ENCODE data around the gene SHE. TPM values are rescaled to one million over a fixed set of nuclear protein-coding genes. Genes with fewer than 3 reads are reported as not detected.

SHE gene
- total RNA-seq, 1 experiment from 2014 or later, result 0.79 TPM

- Mint-ChIP-seq H3K36me3 (peaks cover 42% of the 10 kb centered on the region), H3K27me3 (ENCODE audit: low read depth) (no peaks in the 10 kb centered on the region), H3K27ac (no peak overlapping the region), H3K4me3 (no peak overlapping the region), H3K4me1 (no peaks in the 10 kb centered on the region; the same call in 1 of the 2 replicates), H3K9me3 (no peaks in the 10 kb centered on the region)
- DNase-seq (ENCODE audit: low spot score) (no peak), ATAC-seq (no peak)
- ChIA-PET POLR2A (no interaction called here), CTCF (no interaction called here)
- no peak for TF ChIP-seq ZNF317 (CRISPR knock-in tag; IDR thresholded peaks at IDR 0.05; ENCODE audit: borderline replicate concordance, low read depth)
- TF ChIP-seq FOXJ3 (CRISPR knock-in tag; IDR thresholded peaks at IDR 0.05; ENCODE audit: borderline replicate concordance), result no peak
- TF ChIP-seq ZNF423 (CRISPR knock-in tag; IDR thresholded peaks at IDR 0.05), result no peak
- TF ChIP-seq ZNF396 (CRISPR knock-in tag; IDR thresholded peaks at IDR 0.05; ENCODE audit: borderline replicate concordance), result no peak
These were observed 45.8 kb upstream of the SHE start for GRCh38 chr1:154548028-154548427.

GRCh38 chr1:154547105-154547732 is 45.0 kb upstream of the SHE start:
- H3K4me1 Mint-ChIP-seq, result no peaks in the 10 kb centered on the region; the same call in 1 of the 2 replicates
- no peak overlapping the region for H3K4me3 Mint-ChIP-seq
- ChIA-PET CTCF (interaction anchor here (0.6 to 3.0 kb wide), 103 partner anchors 8 to 685 kb away, joined by 3 to 189 read pairs (median 4); partner anchors contain the start of genes ADAM15, CHRNB2, IL6R and KCNN3), POLR2A (interaction anchor here (0.6 to 1.5 kb wide), 3 partner anchors 20 to 67 kb away, joined by 3 to 5 read pairs (median 3); partner anchors contain the start of gene CHRNB2)
- peaks cover 34% of the 10 kb centered on the region for H3K36me3 Mint-ChIP-seq
- TF ChIP-seq ERG (CRISPR knock-in tag; IDR thresholded peaks at IDR 0.05), result no peak
- H3K9me3 Mint-ChIP-seq, result no peaks in the 10 kb centered on the region
- no peaks in the 10 kb centered on the region for H3K27me3 Mint-ChIP-seq (ENCODE audit: low read depth)
- no peak overlapping the region; the same call in 1 of the 2 replicates for H3K27ac Mint-ChIP-seq
- DNase-seq (ENCODE audit: low spot score) (no peak), ATAC-seq (no peak)

GRCh38 chr1:154546264-154547063 is 44.3 kb upstream of the SHE start:
- Mint-ChIP-seq H3K4me1 (no peaks in the 10 kb centered on the region; the same call in 1 of the 2 replicates), H3K27ac (0 out of 2 replicates have a peak overlapping the region, but pooled peaks have one; percentile 36), H3K9me3 (no peaks in the 10 kb centered on the region), H3K4me3 (no peak overlapping the region), H3K36me3 (peaks cover 26% of the 10 kb centered on the region), H3K27me3 (ENCODE audit: low read depth) (no peaks in the 10 kb centered on the region)
- DNase-seq (ENCODE audit: low spot score) (peak; percentile 82), ATAC-seq (peak; percentile 97)
- ChIA-PET POLR2A (interaction anchor here (0.6 to 1.5 kb wide), 3 partner anchors 21 to 67 kb away, joined by 3 to 5 read pairs (median 3); partner anchors contain the start of gene CHRNB2), CTCF (interaction anchor here (0.6 to 3.0 kb wide), 103 partner anchors 9 to 684 kb away, joined by 3 to 189 read pairs (median 4); partner anchors contain the start of genes ADAM15, CHRNB2, IL6R and KCNN3)
- TF ChIP-seq CTCF (IDR thresholded peaks at IDR 0.05) (peak; percentile 84), HMGA2 (CRISPR knock-in tag; IDR thresholded peaks at IDR 0.05) (peak; percentile 99), NFYB (CRISPR knock-in tag; conservative IDR thresholded peaks at IDR 0.05; ENCODE audit: low read depth) (no peak)

- H3K27me3 Mint-ChIP-seq (ENCODE audit: low read depth), result no peaks in the 10 kb centered on the region; the same call in none of the 2 replicates
- H3K27ac Mint-ChIP-seq, result no peak overlapping the region
- ATAC-seq, result no peak; the same call in 1 of the 2 replicates
- no peaks in the 10 kb centered on the region for H3K36me3 Mint-ChIP-seq
- ChIA-PET POLR2A (no interaction called here), CTCF (interaction anchor here (0.9 to 1.8 kb wide), 2 partner anchors 60 to 61 kb away, joined by 4 to 9 read pairs; no protein-coding TSS in a partner anchor)
- no peaks in the 10 kb centered on the region for H3K9me3 Mint-ChIP-seq
- peaks cover 4% of the 10 kb centered on the region for H3K4me1 Mint-ChIP-seq
- H3K4me3 Mint-ChIP-seq, result no peak overlapping the region
- no peak for DNase-seq (ENCODE audit: low spot score)
- TF ChIP-seq NR2C2 (CRISPR knock-in tag; IDR thresholded peaks at IDR 0.05), result no peak
- no peak for TF ChIP-seq SP1 (CRISPR knock-in tag; conservative IDR thresholded peaks at IDR 0.05)
- TF ChIP-seq TP53 (CRISPR knock-in tag; IDR thresholded peaks at IDR 0.05), result no peak
- no peak for TF ChIP-seq NFYB (CRISPR knock-in tag; conservative IDR thresholded peaks at IDR 0.05; ENCODE audit: low read depth)
- no peak for TF ChIP-seq MXD4 (CRISPR knock-in tag; IDR thresholded peaks at IDR 0.05; ENCODE audit: borderline replicate concordance)
- TF ChIP-seq HMGA2 (CRISPR knock-in tag; IDR thresholded peaks at IDR 0.05), result no peak
- TF ChIP-seq ELF4 (CRISPR knock-in tag; IDR thresholded peaks at IDR 0.05; ENCODE audit: low read depth), result no peak
- TF ChIP-seq CTCF (IDR thresholded peaks at IDR 0.05), result no peak
- no peak for TF ChIP-seq ZNF423 (CRISPR knock-in tag; IDR thresholded peaks at IDR 0.05)
- no peak for TF ChIP-seq EMX1 (CRISPR knock-in tag; IDR thresholded peaks at IDR 0.05)
- TF ChIP-seq CDX4 (CRISPR knock-in tag; IDR thresholded peaks at IDR 0.05; ENCODE audit: borderline replicate concordance), result no peak
These were observed 39.0 kb upstream of the SHE start for GRCh38 chr1:154541231-154541630.
